Nephron (organoid): ENCODE results near the gene LRCH1.
A peak's percentile ranks its signal among the peaks of the same experiment; 100 is the strongest.

Source experiments
- H3K27ac Mint-ChIP-seq, 3 experiments: 2 replicates each; pipeline ENCODE4 v1.8.0; 2020; ENCODE audit warnings: mixed read lengths in 3 of 3, mild to moderate bottlenecking in 2 of 3, moderate library complexity in 1 of 3
- H3K27me3 Mint-ChIP-seq: 2 replicates; pipeline ENCODE4 v1.8.0; 2021; ENCODE audit warnings: low read depth, mild to moderate bottlenecking, moderate library complexity, mixed read lengths
- H3K36me3 Mint-ChIP-seq: 2 replicates; pipeline ENCODE4 v1.8.0; 2020; ENCODE audit warnings: low read depth, mixed read lengths
- H3K4me1 Mint-ChIP-seq: 2 replicates; pipeline ENCODE4 v1.8.0; 2020; ENCODE audit warnings: mixed read lengths
- H3K4me3 Mint-ChIP-seq, 3 experiments: 2 replicates each; pipeline ENCODE4 v1.8.0; 2020; ENCODE audit warnings: mild to moderate bottlenecking in 3 of 3, mixed read lengths in 3 of 3, moderate library complexity in 2 of 3
- H3K9me3 Mint-ChIP-seq: 2 replicates; pipeline ENCODE4 v1.8.0; 2020; ENCODE audit warnings: mixed read lengths
- TF ChIP-seq, protein P1 (sequence below), 3 experiments: fragments of 200-600 bp; sonication (generic); IDR thresholded peaks; one replicate each; pipeline ENCODE4 v1.5.0; 2021; ENCODE audit warnings: antibody characterized with exemption in 3 of 3; ENCODE audit not compliant: unreplicated experiment in 3 of 3

Gene LRCH1

DNA sequence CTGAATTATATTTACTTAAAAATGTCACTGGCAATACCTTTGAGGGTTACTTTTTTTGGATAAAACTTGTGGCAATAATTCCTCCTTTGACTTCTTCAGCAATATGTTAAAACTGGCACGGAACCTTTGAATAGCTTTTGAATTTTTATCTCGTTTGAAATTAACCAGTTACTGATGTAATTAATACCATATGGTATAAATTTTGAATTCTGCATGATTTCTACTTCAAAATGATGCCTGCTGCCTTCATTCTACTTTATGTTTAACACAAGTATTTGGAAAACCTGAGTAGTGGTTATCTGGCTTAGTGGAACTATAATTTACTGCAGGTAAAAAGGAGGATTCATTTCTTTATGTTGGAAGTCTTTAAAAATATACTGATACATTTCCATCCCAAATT lies 85.3 kb downstream of the LRCH1 start:
- H3K4me1 Mint-ChIP-seq, result peaks cover 74% of the 10 kb centered on the region
- no peaks in the 10 kb centered on the region for H3K9me3 Mint-ChIP-seq
- H3K27ac Mint-ChIP-seq, result peak overlapping the region; percentile 50 to 78 (median 57)
- peaks cover 4% of the 10 kb centered on the region for H3K36me3 Mint-ChIP-seq
- H3K27me3 Mint-ChIP-seq, result no peaks in the 10 kb centered on the region
- TF ChIP-seq, protein P1, sequence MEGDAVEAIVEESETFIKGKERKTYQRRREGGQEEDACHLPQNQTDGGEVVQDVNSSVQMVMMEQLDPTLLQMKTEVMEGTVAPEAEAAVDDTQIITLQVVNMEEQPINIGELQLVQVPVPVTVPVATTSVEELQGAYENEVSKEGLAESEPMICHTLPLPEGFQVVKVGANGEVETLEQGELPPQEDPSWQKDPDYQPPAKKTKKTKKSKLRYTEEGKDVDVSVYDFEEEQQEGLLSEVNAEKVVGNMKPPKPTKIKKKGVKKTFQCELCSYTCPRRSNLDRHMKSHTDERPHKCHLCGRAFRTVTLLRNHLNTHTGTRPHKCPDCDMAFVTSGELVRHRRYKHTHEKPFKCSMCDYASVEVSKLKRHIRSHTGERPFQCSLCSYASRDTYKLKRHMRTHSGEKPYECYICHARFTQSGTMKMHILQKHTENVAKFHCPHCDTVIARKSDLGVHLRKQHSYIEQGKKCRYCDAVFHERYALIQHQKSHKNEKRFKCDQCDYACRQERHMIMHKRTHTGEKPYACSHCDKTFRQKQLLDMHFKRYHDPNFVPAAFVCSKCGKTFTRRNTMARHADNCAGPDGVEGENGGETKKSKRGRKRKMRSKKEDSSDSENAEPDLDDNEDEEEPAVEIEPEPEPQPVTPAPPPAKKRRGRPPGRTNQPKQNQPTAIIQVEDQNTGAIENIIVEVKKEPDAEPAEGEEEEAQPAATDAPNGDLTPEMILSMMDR (IDR thresholded peaks at IDR 0.05; ENCODE audit: unreplicated experiment in 3 of 3), result no peak
- no peak overlapping the region for H3K4me3 Mint-ChIP-seq

DNA sequence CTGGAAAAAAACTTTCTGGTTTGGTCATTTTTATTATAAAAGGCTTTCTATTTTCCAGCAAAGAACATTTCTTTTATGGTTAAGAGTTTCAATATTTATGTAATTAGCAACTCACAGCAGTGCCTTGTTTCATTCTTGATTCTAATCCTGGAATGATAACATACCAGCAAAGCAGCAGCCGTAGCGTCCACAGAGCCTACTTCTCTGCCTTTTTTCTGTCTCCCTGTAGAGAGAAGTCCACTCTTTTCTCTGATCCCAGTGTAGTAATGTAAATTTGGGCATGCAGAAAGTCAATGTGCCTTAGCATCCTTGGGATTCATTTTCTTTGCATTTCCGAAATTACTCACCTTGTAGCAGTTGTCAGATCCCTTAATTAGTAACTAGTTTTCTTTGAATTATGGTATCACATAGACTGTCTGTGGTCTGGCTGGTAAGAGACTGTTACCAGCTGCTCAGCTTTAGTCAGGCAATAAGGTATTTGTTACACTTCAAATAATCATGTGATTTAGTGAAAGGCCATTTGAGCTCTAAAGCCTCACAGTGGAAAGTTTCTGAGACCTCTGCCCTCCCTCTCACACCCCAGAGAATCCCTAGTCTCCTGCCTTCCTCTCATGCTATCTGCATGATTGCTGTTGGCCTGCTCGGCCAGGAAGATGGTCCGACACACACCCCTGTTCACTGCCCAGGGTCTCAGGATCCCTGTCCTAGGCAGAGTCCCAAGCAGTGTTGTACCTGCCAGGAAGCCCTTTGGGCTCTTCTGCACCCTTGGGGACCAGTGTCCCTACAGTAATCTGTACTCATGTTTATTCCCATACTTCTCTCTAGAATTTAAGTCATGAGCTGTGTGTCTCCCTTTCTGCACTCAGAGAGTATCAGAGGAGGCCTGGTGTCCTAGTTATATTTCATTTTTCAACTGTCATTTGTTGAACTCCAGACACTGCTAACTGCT lies 86.3 kb downstream of the LRCH1 start:
- H3K27me3 Mint-ChIP-seq, result no peaks in the 10 kb centered on the region
- H3K4me3 Mint-ChIP-seq, result peak overlapping the region in 1 of 3 experiments; percentile 16
- no peaks in the 10 kb centered on the region for H3K9me3 Mint-ChIP-seq
- H3K36me3 Mint-ChIP-seq, result peaks cover 4% of the 10 kb centered on the region
- H3K27ac Mint-ChIP-seq, result peak overlapping the region; percentile 78 to 89 (median 85)
- peaks cover 76% of the 10 kb centered on the region for H3K4me1 Mint-ChIP-seq
- TF ChIP-seq, protein P1 (IDR thresholded peaks at IDR 0.05; ENCODE audit: unreplicated experiment in 3 of 3), result no peak

DNA sequence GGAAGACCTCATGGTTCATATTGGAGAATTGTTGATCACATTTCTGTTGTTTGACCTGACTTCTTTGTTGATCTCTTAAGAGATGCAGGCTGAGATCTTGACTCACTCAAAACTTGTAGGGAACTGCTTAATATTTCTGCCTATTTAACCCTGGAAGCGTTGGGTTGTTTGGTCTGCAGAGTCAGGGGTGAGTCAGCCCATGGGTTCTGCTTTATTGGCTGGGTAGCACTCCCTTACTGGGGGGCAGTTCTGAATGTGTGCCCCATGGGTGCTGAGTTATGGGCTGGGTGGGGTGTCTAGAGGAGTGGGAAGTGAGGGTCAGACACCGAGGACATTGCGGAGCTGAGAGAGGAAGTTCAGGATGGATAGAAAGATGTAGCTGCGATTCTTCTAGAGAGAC lies 87.9 kb downstream of the LRCH1 start:
- Mint-ChIP-seq H3K36me3 (peaks cover under 1% of the 10 kb centered on the region), H3K9me3 (no peaks in the 10 kb centered on the region), H3K27ac (peak overlapping the region in 2 of 3 experiments; percentile 59 to 78), H3K4me1 (peaks cover 79% of the 10 kb centered on the region), H3K27me3 (no peaks in the 10 kb centered on the region), H3K4me3 (no peak overlapping the region)
- TF ChIP-seq, protein P1 (IDR thresholded peaks at IDR 0.05; ENCODE audit: unreplicated experiment in 3 of 3), result no peak

DNA sequence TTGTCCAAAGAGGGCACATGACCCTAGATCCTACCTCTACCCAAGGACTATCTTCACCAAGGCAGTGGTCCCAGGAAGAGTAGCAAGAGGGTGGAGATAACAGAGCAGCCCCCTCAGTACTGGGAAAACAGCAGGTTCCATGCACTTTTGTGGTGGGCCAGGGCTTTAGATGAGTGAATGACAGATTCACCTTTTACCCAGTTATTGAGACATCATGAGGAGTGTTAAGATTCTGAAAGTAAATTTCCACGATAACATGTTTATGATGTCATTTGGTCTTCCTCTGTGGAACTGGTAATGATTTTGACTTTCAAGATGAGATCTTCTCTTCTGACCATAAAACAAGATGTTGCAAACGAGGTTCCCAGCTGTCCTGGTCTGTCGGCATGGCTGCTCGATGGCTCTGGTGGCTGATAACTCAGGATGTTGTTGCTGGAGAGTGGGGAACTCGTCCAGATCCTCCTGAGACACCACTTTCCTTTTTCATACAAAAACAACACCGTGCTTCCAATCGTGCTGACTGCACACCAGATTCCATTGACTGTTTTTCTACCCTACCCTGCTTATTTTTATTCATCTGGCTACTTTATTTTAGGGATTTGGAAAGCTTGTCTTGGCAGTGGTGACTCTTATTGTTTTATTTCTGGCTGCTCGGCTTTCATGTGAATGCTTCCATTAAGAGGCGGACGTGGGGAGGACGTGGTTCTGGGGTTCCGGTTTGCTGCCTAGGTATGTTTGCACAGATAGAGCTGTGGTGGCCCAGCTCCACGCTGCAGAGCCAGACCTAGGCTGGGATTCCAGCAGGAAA lies 88.5 kb downstream of the LRCH1 start:
- Mint-ChIP-seq H3K4me1 (peaks cover 77% of the 10 kb centered on the region), H3K27ac (peak overlapping the region; percentile 23 to 78 (median 77)), H3K9me3 (no peaks in the 10 kb centered on the region), H3K27me3 (no peaks in the 10 kb centered on the region), H3K36me3 (no peaks in the 10 kb centered on the region), H3K4me3 (peak overlapping the region in 2 of 3 experiments; percentile 12 to 14)
- TF ChIP-seq, protein P1 (IDR thresholded peaks at IDR 0.05; ENCODE audit: unreplicated experiment in 3 of 3), result no peak

DNA sequence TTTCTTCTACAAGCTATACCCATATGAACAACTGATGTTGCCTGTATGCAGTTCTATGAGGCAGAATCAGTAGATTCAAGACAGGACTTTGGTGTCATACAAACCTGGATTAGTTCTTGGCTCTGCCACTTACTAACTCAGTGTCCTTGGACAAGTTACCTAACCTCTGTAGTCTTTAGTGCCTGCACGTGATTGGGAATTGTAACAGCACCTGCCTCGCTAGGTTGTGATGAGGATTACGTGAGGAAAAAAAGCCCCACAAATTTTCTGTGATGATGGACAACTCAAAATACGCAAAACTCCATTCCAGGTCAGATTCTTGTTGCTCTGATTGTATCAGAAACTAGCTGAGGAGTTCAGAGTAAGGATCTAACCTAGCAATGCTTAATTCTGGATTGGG lies 89.3 kb downstream of the LRCH1 start:
- TF ChIP-seq, protein P1 (IDR thresholded peaks at IDR 0.05; ENCODE audit: unreplicated experiment in 3 of 3), result no peak
- Mint-ChIP-seq H3K27me3 (no peaks in the 10 kb centered on the region), H3K4me1 (peaks cover 70% of the 10 kb centered on the region), H3K27ac (peak overlapping the region in 1 of 3 experiments; percentile 78), H3K9me3 (no peaks in the 10 kb centered on the region), H3K4me3 (no peak overlapping the region), H3K36me3 (no peaks in the 10 kb centered on the region)
